Subcutaneous adipose tissue (tissue), 4 donors: ENCODE results near the gene IPP. TPM values are rescaled to one million over a fixed set of nuclear protein-coding genes. Genes with fewer than 3 reads are reported as not detected.

Experiments
- CTCF ChIP-seq: fragments of 450-650 bp; IDR thresholded peaks from one replicate; pipeline ENCODE4 v1.5.1; 2016; ENCODE audit warnings: low read depth, mild to moderate bottlenecking, control low read depth, antibody characterized with exemption, moderate library complexity
- total RNA-seq, 4 donors: library from RNA; depleted of rRNA; stranded (reverse); fragments of >200 nt; gene quantifications; one replicate each; pipeline ENCODE4 v1.1.0, GENCODE V29; 2016

Gene IPP
- total RNA-seq, 4 donors from 2014 or later = 7.3 to 11.4 (median 10.1) TPM

- TF ChIP-seq CTCF = no peak
These were observed 76.5 kb downstream of the IPP start for GRCh38 chr1:45673956-45674355.

- TF ChIP-seq CTCF = no peak
These were observed 80.4 kb downstream of the IPP start for GRCh38 chr1:45669859-45670655.

- no peak for TF ChIP-seq CTCF
These were observed 81.1 kb downstream of the IPP start for GRCh38 chr1:45669379-45669778.

GRCh38 chr1:45668526-45668925, 81.9 kb downstream of the IPP start:
- TF ChIP-seq CTCF = no peak

GRCh38 chr1:45667321-45668111, 82.9 kb downstream of the IPP start:
- no peak for TF ChIP-seq CTCF

- TF ChIP-seq CTCF = no peak
These were observed 83.6 kb downstream of the IPP start for GRCh38 chr1:45666836-45667235.

- TF ChIP-seq CTCF = no peak
These were observed 90.1 kb downstream of the IPP start for GRCh38 chr1:45660336-45660735.
